HepG2 (cell line): ENCODE data around the gene TM9SF2.

Source experiments
- BCLAF1 ChIP-seq: fragments of 450-650 bp; IDR thresholded peaks from 2 replicates; pipeline ENCODE4 v1.6.1; 2017; ENCODE audit warnings: mild to moderate bottlenecking
- NPAS2 ChIP-seq: sonication (generic); formaldehyde crosslinking; IDR thresholded peaks from 2 replicates; pipeline ENCODE4 v1.8.0; 2022; ENCODE audit warnings: mild to moderate bottlenecking, missing genetic modification reagents, borderline replicate concordance
- POLR2A ChIP-seq, 2 experiments: IDR thresholded peaks; 2 replicates each; pipeline ENCODE4 v1.6.1; 2011; ENCODE audit warnings: low read depth in 2 of 2, low read length in 2 of 2, mild to moderate bottlenecking in 1 of 2, moderate library complexity in 1 of 2; ENCODE audit not compliant: insufficient read depth in 1 of 2
- SCMH1 ChIP-seq: sonication (generic); formaldehyde crosslinking; IDR thresholded peaks from 2 replicates; pipeline ENCODE4 v1.9.0; 2021; ENCODE audit warnings: missing genetic modification reagents, mild to moderate bottlenecking, borderline replicate concordance
- SRSF9 ChIP-seq: fragments of 200-400 bp; formaldehyde crosslinking; IDR thresholded peaks from 2 replicates; pipeline ENCODE4 v1.6.1; 2018; ENCODE audit warnings: borderline replicate concordance, mild to moderate bottlenecking, low read depth, low read length; ENCODE audit not compliant: insufficient read depth, poor library complexity, severe bottlenecking
- TCF7 ChIP-seq: sonication (generic); IDR thresholded peaks from 2 replicates; pipeline ENCODE4 v1.6.1; 2016; ENCODE audit warnings: antibody characterized with exemption, low read depth
- THRA ChIP-seq: sonication (generic); formaldehyde crosslinking; IDR thresholded peaks from 2 replicates; pipeline ENCODE4 v1.4.0; 2020; ENCODE audit warnings: missing genetic modification reagents, borderline replicate concordance
- ZNF569 ChIP-seq: sonication (generic); formaldehyde crosslinking; IDR thresholded peaks from 2 replicates; pipeline ENCODE4 v1.5.0; 2020; ENCODE audit warnings: mild to moderate bottlenecking, missing genetic modification reagents, moderate library complexity, borderline replicate concordance
- ZNF646 ChIP-seq: sonication (generic); formaldehyde crosslinking; IDR thresholded peaks from 2 replicates; pipeline ENCODE4 v1.9.0; 2021; ENCODE audit warnings: mild to moderate bottlenecking, missing genetic modification reagents

- TF ChIP-seq SCMH1 = no peak
- TF ChIP-seq POLR2A (IDR thresholded peaks at IDR 0.05; ENCODE audit: insufficient read depth in 1 of 2, low read depth in 2 of 2, low read length in 2 of 2) = no peak
- TF ChIP-seq NPAS2 (CRISPR knock-in tag) = no peak
- no peak for TF ChIP-seq THRA (CRISPR knock-in tag)
- TF ChIP-seq SRSF9 = no peak
- no peak for TF ChIP-seq TCF7
- TF ChIP-seq ZNF569 (CRISPR knock-in tag) = no peak
- TF ChIP-seq ZNF646 (CRISPR knock-in tag) = no peak
- no peak for TF ChIP-seq BCLAF1
Observed at GRCh38 chr13:99486996-99487395, 14.3 kb upstream of the TM9SF2 start.
